ENCODE measurements around the gene KAT14. TPM values are rescaled to one million over a fixed set of nuclear protein-coding genes. Genes with fewer than 3 reads are reported as not detected.

The KAT14 gene
- total RNA-seq, 1 experiment from 2014 or later = 28.4 TPM

DNA sequence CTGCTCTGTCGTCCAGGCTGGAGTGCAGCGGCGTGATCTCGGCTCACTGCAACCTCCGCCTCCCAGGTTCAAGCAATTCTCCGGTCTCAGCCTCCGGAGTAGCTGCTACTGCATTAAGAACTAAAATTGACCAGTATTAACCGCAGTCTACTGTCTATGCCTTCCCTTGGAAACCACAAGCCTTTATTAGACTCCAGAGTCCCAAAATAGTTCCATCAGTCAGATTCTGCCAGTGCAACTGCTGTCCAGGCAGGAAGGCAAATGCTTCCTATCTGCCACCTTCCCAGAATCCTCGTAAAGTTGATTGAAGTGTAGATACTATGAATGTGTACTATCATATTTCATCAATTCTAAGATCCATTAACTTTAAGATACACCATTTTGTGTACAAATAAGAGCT lies 16.7 kb downstream of the KAT14 start:
- Histone ChIP-seq H2AFZ (no peak overlapping the region), H3K27me3 (ENCODE audit: insufficient read depth, low read depth) (no peaks in the 10 kb centered on the region), H3K9me3 (ENCODE audit: insufficient read depth, low read depth) (no peaks in the 10 kb centered on the region), H3K79me2 (ENCODE audit: low read depth) (peaks cover 9% of the 10 kb centered on the region; the same call in 1 of the 2 replicates), H3K4me2 (no peak overlapping the region), H3F3A (ENCODE audit: insufficient read depth, low read depth) (0 out of 2 replicates have a peak, but pooled peaks cover 9% of the 10 kb centered on the region), H3K36me3 (ENCODE audit: low read depth) (peaks cover 22% of the 10 kb centered on the region; the same call in 1 of the 2 replicates), H3K4me3 (no peak overlapping the region), H3K4me1 (replicated peaks; ENCODE audit: insufficient read depth) (no peaks in the 10 kb centered on the region), H3K27ac (no peak overlapping the region), H3K9me2 (ENCODE audit: insufficient read depth) (no peaks in the 10 kb centered on the region), H4K20me1 (ENCODE audit: insufficient read depth) (no peaks in the 10 kb centered on the region)
- ChIA-PET POLR2A (ENCODE audit: unreplicated experiment) (no interaction called here), CTCF (no interaction called here)
- TF ChIP-seq, protein P1, sequence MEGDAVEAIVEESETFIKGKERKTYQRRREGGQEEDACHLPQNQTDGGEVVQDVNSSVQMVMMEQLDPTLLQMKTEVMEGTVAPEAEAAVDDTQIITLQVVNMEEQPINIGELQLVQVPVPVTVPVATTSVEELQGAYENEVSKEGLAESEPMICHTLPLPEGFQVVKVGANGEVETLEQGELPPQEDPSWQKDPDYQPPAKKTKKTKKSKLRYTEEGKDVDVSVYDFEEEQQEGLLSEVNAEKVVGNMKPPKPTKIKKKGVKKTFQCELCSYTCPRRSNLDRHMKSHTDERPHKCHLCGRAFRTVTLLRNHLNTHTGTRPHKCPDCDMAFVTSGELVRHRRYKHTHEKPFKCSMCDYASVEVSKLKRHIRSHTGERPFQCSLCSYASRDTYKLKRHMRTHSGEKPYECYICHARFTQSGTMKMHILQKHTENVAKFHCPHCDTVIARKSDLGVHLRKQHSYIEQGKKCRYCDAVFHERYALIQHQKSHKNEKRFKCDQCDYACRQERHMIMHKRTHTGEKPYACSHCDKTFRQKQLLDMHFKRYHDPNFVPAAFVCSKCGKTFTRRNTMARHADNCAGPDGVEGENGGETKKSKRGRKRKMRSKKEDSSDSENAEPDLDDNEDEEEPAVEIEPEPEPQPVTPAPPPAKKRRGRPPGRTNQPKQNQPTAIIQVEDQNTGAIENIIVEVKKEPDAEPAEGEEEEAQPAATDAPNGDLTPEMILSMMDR (conservative IDR thresholded peaks at IDR 0.05) = no peak
- TF ChIP-seq EZH2 (IDR thresholded peaks at IDR 0.05; ENCODE audit: low read depth) = no peak
- no peak for DNase-seq
- no TSS peak for BruUV-seq (replicated peaks)
- intact Hi-C loops (cut with micrococcal nuclease; ENCODE audit: unreplicated experiment) = no loop called here

DNA sequence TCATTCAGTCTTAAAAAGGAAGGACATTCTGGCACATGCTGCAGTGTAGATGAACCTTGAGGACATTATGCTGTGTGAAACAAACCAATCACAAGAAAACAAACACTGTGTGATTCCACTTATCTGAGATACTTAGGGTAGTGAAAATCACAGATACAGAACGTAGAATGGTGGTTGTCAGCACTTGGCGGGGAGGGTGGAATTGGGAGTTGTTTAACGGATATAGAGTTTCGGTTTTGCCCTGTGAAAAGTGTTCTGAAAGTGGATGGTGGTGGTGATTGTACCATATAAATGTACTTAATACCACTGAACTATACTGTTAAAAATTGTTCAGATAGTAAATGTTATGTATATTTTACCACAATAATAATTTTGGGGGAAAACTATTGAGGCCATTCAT lies 18.4 kb downstream of the KAT14 start:
- DNase-seq = no peak
- Histone ChIP-seq H3K36me3 (ENCODE audit: low read depth) (0 out of 2 replicates have a peak, but pooled peaks cover 16% of the 10 kb centered on the region), H3K4me3 (no peak overlapping the region), H3K79me2 (ENCODE audit: low read depth) (no peaks in the 10 kb centered on the region), H3F3A (ENCODE audit: insufficient read depth, low read depth) (0 out of 2 replicates have a peak, but pooled peaks cover 9% of the 10 kb centered on the region), H4K20me1 (ENCODE audit: insufficient read depth) (no peaks in the 10 kb centered on the region), H3K27ac (no peak overlapping the region), H3K4me2 (no peak overlapping the region), H3K9me3 (ENCODE audit: insufficient read depth, low read depth) (no peaks in the 10 kb centered on the region), H3K27me3 (ENCODE audit: insufficient read depth, low read depth) (no peaks in the 10 kb centered on the region), H2AFZ (no peak overlapping the region), H3K9me2 (ENCODE audit: insufficient read depth) (no peaks in the 10 kb centered on the region), H3K4me1 (replicated peaks; ENCODE audit: insufficient read depth) (no peaks in the 10 kb centered on the region)
- TF ChIP-seq, protein P1 (conservative IDR thresholded peaks at IDR 0.05) = no peak
- TF ChIP-seq EZH2 (IDR thresholded peaks at IDR 0.05; ENCODE audit: low read depth) = no peak
- no TSS peak for BruUV-seq (replicated peaks)
- POLR2A ChIA-PET (ENCODE audit: unreplicated experiment) = interaction anchor here (0.6 kb wide), 1 partner anchor 85 kb away, joined by 6 read pairs; no protein-coding TSS in a partner anchor
- intact Hi-C loops (cut with micrococcal nuclease; ENCODE audit: unreplicated experiment) = no loop called here
- CTCF ChIA-PET = no interaction called here

DNA sequence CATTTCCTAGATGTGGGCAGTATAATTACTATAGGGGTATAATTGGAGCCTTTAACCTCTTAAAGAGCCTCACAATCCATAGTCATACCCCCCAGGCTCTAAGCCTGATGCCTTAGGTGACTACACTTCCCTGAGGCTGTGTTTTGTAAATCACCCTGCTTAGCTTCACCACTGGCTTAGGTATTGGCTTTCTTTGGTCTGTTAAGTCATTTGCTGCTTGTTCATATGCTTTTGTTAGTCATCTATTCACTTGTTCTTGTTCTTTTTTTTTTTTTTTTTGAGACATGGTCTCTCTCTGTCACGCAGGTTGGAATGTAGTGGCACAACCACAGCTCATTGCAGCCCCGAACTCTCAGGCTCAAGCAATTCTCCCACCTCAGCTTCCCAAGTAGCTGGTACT lies 26.7 kb downstream of the KAT14 start:
- Histone ChIP-seq H3K27me3 (ENCODE audit: insufficient read depth, low read depth) (no peaks in the 10 kb centered on the region), H3K4me3 (no peak overlapping the region), H3K79me2 (ENCODE audit: low read depth) (no peaks in the 10 kb centered on the region), H3K9me2 (ENCODE audit: insufficient read depth) (no peaks in the 10 kb centered on the region), H2AFZ (no peak overlapping the region), H3K4me2 (no peak overlapping the region), H3K27ac (no peak overlapping the region), H3K9me3 (ENCODE audit: insufficient read depth, low read depth) (no peaks in the 10 kb centered on the region), H3K4me1 (replicated peaks; ENCODE audit: insufficient read depth) (no peaks in the 10 kb centered on the region), H4K20me1 (ENCODE audit: insufficient read depth) (no peaks in the 10 kb centered on the region), H3F3A (ENCODE audit: insufficient read depth, low read depth) (no peaks in the 10 kb centered on the region; the same call in 1 of the 2 replicates), H3K36me3 (ENCODE audit: low read depth) (no peaks in the 10 kb centered on the region)
- TF ChIP-seq, protein P1 (conservative IDR thresholded peaks at IDR 0.05) = no peak
- no peak for TF ChIP-seq EZH2 (IDR thresholded peaks at IDR 0.05; ENCODE audit: low read depth)
- POLR2A ChIA-PET (ENCODE audit: unreplicated experiment) = interaction anchor here (0.6 kb wide), 1 partner anchor 59 kb away, joined by 4 read pairs; no protein-coding TSS in a partner anchor
- intact Hi-C loops (cut with micrococcal nuclease; ENCODE audit: unreplicated experiment) = no loop called here
- DNase-seq = peak in 1 of 2 experiments; percentile 55
- CTCF ChIA-PET = no interaction called here
- no TSS peak for BruUV-seq (replicated peaks)

Data from PC-9 (cell line).